C4-2B (cell line): Measurements from ENCODE around the gene C4orf50.

Experiments
- ZFX ChIP-seq: fragments of 450-650 bp; IDR thresholded peaks from 2 replicates; pipeline ENCODE4 v1.6.1; 2017
- TF ChIP-seq, protein P1 (sequence below): fragments of 450-650 bp; conservative IDR thresholded peaks from 2 replicates; pipeline ENCODE4 v1.5.1; 2017; ENCODE audit warnings: mild to moderate bottlenecking

DNA sequence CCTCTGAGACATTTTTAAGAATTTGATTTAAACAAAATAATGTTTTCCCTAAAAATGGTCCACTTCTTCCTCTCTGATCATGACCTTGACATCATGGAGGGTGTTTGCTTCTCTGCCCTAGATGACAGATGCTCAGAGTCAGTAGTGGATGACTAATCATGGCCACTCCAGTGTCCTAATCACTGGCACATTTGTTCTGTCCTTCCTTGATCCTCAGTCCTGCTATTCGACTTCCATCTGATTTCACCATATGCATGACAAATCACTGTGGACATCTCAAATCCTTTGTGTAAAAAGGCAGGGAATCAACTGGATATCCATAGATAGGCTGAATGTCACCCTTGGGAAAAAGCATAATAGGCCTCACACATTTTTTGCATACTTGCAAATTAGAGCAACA lies 134.3 kb downstream of the C4orf50 start:
- no peak for TF ChIP-seq ZFX
- TF ChIP-seq, protein P1, sequence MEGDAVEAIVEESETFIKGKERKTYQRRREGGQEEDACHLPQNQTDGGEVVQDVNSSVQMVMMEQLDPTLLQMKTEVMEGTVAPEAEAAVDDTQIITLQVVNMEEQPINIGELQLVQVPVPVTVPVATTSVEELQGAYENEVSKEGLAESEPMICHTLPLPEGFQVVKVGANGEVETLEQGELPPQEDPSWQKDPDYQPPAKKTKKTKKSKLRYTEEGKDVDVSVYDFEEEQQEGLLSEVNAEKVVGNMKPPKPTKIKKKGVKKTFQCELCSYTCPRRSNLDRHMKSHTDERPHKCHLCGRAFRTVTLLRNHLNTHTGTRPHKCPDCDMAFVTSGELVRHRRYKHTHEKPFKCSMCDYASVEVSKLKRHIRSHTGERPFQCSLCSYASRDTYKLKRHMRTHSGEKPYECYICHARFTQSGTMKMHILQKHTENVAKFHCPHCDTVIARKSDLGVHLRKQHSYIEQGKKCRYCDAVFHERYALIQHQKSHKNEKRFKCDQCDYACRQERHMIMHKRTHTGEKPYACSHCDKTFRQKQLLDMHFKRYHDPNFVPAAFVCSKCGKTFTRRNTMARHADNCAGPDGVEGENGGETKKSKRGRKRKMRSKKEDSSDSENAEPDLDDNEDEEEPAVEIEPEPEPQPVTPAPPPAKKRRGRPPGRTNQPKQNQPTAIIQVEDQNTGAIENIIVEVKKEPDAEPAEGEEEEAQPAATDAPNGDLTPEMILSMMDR = no peak
